GM23248 (cell line): ENCODE measurements around the gene DYNC1LI1.

Experiments
- EZH2 ChIP-seq: fragments of 200-600 bp; sonication (generic); IDR thresholded peaks from 2 replicates; pipeline ENCODE4 v1.6.1; 2018; ENCODE audit warnings: antibody characterized with exemption, mild to moderate bottlenecking; ENCODE audit not compliant: insufficient read depth, poor library complexity, severe bottlenecking
- EZH2phosphoT487 ChIP-seq: fragments of 200-600 bp; sonication (generic); IDR thresholded peaks from 2 replicates; pipeline ENCODE4 v1.6.1; 2018; ENCODE audit warnings: antibody characterized with exemption, moderate library complexity, mild to moderate bottlenecking, low read depth; ENCODE audit not compliant: insufficient read depth

DNA sequence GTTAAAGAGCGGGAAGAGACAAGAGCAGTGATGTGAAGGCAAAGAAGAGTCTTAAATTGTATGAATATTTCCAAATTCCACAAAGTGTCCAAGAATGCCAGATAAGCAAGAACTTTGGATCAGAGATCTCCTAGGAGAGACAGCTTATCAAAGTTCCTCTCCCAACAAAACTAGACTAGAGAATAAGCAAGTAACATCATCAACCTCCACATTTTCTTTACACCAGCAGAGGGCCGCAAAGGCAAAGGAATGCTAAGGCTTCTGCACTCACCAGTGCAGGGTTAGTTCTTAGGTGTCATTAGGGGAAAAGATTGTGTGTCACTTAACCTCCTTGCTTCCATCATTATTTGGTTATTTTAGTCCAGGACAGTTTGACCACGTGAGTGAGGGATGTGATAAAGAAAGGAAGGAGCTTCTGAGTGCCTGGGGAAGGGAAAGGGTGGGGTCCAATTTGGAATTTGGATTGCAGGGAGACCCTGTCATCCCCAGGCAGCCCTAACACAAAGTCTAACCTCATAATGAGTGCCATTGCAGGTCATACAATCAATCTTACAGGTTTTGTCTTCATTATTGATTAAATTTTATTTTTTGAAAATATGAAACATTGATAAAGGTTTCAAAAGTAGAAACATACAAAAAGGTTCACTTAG, 60.5 kb downstream of the DYNC1LI1 start:
- TF ChIP-seq EZH2 = no peak
- TF ChIP-seq EZH2phosphoT487 = no peak
